HG03045 (cell line): ENCODE results near the gene DDB1.

Experiments
- ATAC-seq: cut with Tn5 transposase; IDR thresholded peaks from one replicate; pipeline ENCODE4 v1.9.1; 2021; ENCODE audit warnings: mild to moderate bottlenecking, moderate library complexity; ENCODE audit not compliant: unreplicated experiment

DDB1 gene

GRCh38 chr11:61298663-61299244 is 34.2 kb downstream of the DDB1 start:
- ATAC-seq, result no peak

- ATAC-seq, result no peak
These were observed 35.2 kb downstream of the DDB1 start for GRCh38 chr11:61297746-61298145.

GRCh38 chr11:61297341-61297740 is 35.6 kb downstream of the DDB1 start:
- ATAC-seq, result no peak

- peak; percentile 5 for ATAC-seq
These were observed 37.3 kb downstream of the DDB1 start for GRCh38 chr11:61295596-61295926.

- ATAC-seq, result peak; percentile 59
These were observed 37.9 kb downstream of the DDB1 start, which contains the start of gene VWCE for GRCh38 chr11:61294717-61295595. Gene VWCE (minus strand): TSS chr11:61295316. CDS start chr11:61295037, 279 bp downstream.

DNA sequence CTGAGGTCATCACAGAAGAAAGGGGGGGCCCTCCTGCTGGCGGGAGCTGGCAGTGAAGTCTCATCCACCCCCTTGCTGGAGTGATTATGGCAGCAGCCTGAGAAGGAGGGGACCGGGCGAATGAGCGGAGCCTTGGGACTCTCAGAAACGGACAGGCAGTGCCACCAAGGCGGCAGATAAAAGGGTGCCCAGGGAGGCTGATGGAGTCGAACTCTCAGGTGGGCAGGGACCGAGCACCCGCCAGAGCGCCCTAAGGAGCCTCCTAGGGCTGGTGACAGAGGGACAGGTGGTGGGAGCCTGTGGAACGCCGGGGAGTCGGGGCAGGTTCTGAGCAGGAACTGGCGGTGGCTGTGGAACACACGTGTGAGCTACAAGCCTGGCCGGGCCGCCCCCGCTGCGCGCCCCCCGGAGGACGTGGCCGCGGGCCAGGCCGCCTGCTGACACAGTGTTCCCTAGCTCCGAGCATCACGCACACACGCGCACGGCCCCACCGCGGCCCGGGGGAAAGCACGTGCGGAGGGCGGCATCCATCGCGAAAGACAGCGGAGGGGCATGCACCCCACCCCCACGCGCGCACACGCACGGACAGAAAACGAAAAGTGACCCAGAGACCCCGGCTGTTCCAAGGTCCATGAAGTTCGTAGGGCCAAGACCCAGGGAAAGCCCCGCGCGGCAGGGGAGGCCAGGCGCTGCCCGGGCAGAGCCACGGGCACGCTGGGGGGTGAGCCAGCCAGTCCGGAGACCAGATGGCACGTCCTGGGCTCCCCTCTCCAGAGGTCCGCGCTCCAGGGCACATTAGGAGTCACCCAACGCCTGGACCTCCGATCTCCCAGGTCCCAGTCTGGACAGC is 38.8 kb downstream of the DDB1 start:
- ATAC-seq, result peak; percentile 22

- no peak for ATAC-seq
These were observed 40.5 kb downstream of the DDB1 start for GRCh38 chr11:61292356-61292755.

- ATAC-seq, result no peak
These were observed 41.8 kb downstream of the DDB1 start for GRCh38 chr11:61290905-61291690.

DNA sequence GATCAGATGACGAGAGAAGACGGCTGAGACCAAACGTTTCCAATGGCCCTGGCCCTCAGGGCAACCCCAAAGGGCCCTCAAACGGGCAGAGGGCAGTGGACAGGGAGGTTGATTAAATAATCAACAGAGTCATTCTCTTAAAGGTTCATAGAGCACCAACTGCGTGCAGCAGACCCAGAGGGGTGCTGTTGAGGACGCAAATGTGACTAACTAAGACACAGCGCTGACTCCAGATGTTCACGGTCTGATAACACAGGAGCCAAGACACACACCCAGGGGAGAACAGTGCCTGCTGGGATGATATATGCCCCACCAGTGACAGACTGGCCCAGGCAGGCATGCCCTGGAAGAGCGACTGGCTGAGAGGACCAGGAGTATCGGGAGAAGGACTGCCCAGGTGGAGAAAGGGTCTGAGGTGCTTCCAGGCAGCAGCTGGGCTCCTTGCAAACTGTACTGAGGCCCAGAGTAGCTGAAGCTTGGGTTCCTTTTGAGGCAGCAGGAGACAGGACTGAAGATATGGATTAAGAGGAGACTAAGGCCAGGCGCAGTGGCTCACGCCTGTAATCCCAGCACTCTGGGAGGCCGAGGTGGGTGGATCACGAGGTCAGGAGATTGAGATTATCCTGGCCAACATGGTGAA is 45.4 kb downstream of the DDB1 start:
- no peak for ATAC-seq

GRCh38 chr11:61283613-61284012 is 49.3 kb downstream of the DDB1 start:
- no peak for ATAC-seq

- ATAC-seq, result no peak
These were observed 51.2 kb downstream of the DDB1 start for GRCh38 chr11:61281581-61282250.

- ATAC-seq, result no peak
These were observed 51.9 kb downstream of the DDB1 start for GRCh38 chr11:61280883-61281580.

DNA sequence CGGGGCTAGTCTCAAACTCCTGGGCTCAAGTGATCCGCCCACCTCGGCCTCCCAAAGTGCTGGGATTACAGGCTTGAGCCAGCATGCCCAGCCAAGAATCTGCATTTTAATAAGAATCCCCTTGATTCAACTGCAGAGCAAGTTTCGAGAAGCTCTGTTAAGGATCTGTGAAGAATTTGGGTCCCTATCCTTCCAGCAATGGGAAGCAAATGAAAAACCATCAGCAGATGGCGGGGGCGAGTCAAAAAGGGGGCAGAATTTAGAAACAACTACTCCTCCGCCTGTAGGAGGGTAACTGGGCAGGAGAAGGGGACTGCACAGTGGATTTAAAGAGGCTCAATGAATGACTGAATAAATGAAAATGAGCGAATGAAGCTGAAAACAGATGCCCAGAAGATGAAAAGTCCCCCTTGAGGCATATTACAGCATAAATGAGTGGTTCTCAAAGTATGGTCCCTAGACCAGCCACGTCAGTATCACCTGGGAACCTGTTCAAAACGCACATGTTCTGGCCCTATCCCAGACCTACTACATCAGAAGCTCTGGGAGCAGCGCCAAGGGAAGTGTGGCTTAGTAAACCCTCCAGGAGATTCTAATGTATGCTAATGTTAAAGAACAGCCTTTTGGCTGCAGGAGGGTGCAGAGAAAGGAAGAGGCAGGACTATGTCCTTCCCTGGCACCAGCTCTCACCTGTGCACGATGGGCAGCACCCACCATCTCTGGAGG is 52.8 kb downstream of the DDB1 start:
- no peak for ATAC-seq

GRCh38 chr11:61278001-61278470 is 54.9 kb downstream of the DDB1 start:
- ATAC-seq, result no peak

DNA sequence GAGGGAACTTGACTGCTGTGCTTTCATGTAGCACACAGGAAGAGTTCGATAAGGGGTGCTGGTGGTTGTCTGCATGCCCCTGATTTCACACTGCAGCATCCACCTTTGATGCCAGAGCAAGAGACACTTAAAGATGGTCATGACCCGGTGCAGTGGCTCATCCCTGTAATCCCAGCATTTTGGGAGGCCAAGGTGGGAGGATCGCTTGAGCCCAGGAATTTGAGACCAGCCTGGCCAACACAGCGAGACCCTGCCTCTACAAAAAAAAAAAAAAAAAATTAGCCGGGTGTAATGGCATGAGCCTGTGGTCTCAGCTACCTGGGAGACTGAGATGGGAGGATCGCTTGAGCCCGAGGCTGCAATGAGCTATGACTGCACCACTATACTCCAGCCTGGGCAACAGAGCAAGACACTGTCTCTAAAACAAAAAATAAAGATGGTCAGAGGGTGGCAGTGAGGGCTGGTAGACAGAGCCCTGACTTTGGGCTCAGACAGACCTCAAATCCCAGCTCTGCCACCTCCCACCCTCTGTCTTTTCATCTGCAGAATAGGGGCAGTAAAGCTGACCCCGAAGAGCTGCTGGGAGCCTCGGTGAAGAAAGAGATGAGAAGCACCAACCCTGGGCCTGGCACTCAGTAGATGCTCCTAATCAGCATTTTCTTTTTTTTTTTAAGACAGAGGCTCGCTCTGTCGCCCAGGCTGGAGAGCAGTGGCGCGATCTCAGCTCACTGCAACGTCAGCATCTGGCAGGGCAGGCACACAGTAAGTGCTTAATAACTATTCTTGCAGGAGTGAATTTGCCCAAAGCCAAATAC is 55.5 kb downstream of the DDB1 start:
- no peak for ATAC-seq

- no peak for ATAC-seq
These were observed 57.7 kb downstream of the DDB1 start for GRCh38 chr11:61275191-61275590.

- no peak for ATAC-seq
These were observed 58.8 kb downstream of the DDB1 start for GRCh38 chr11:61274084-61274483.
